SK-N-SH (cell line): ENCODE data around the gene CLMP.

Experiments used
- CHD2 ChIP-seq: fragments of 150-350 bp; IDR thresholded peaks from 2 replicates; pipeline ENCODE4 v1.6.1; 2018; ENCODE audit warnings: low read length; ENCODE audit not compliant: partially characterized antibody
- CTCF ChIP-seq: fragments of 200-600 bp; sonication (generic); IDR thresholded peaks from 2 replicates; pipeline ENCODE4 v1.6.1; 2017; ENCODE audit warnings: antibody characterized with exemption, mild to moderate bottlenecking, moderate library complexity
- EP300 ChIP-seq, 2 experiments: IDR thresholded peaks; 2 replicates each; pipeline versions ENCODE4 v1.4.0 to v1.6.1; 2012; ENCODE audit warnings: borderline replicate concordance in 1 of 2, low read depth in 1 of 2, low read length in 1 of 2
- EZH2phosphoT487 ChIP-seq: fragments of 200-600 bp; sonication (generic); IDR thresholded peaks from 2 replicates; pipeline ENCODE4 v1.6.1; 2017; ENCODE audit warnings: low read depth, mixed run types, mild to moderate bottlenecking, antibody characterized with exemption, moderate library complexity, borderline replicate concordance
- FOXM1 ChIP-seq: IDR thresholded peaks from 2 replicates; pipeline ENCODE4 v1.4.0; 2012; ENCODE audit warnings: low read depth, mild to moderate bottlenecking
- MXI1 ChIP-seq: IDR thresholded peaks from 2 replicates; pipeline ENCODE4 v1.6.1; 2012; ENCODE audit warnings: mild to moderate bottlenecking, low read depth, low read length, improper control_type of control experiment
- POLR2AphosphoS5 ChIP-seq: IDR thresholded peaks from 2 replicates; pipeline ENCODE4 v1.6.1; 2012; ENCODE audit warnings: low read depth, low read length
- RAD21 ChIP-seq: IDR thresholded peaks from 2 replicates; pipeline ENCODE4 v1.6.1; 2012; ENCODE audit warnings: mild to moderate bottlenecking, low read length
- SIN3A ChIP-seq: IDR thresholded peaks from 2 replicates; pipeline ENCODE4 v1.6.1; 2012; ENCODE audit warnings: low read depth, mild to moderate bottlenecking, low read length, moderate library complexity, borderline replicate concordance
- SMC3 ChIP-seq: IDR thresholded peaks from 2 replicates; pipeline ENCODE4 v1.6.1; 2012; ENCODE audit warnings: low read depth, low read length, improper control_type of control experiment
- TCF12 ChIP-seq: IDR thresholded peaks from 2 replicates; pipeline ENCODE4 v1.4.0; 2012
- TF ChIP-seq, protein P1 (sequence below): IDR thresholded peaks from 2 replicates; pipeline ENCODE4; 2012
- TF ChIP-seq, protein P2 (sequence below): IDR thresholded peaks from 2 replicates; pipeline ENCODE4 v1.4.0; 2012; ENCODE audit warnings: low read depth, borderline replicate concordance
- TF ChIP-seq, protein P3 (sequence below): fragments of 150-350 bp; IDR thresholded peaks from 2 replicates; pipeline ENCODE4 v1.6.1; 2017; ENCODE audit warnings: antibody characterized with exemption, low read length, low read depth, borderline replicate concordance

DNA sequence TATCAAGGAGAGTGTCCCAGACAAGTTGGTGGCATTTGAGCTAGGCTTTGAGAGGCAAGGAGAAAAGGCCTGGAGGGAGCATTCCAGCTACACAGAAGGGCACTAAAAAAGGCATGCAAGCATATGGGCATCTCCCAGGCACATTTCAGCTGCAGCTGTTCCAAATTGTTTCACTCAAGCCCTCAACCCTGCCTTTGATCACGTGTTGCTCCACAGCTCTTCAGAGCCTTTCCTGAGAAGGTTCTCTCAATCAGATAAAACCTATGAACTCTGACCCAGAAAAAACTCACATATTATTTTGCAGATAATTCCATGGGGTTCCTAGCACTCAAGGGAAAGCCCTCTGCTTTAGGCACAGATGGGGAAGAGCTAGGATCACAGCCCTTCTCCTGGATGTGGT lies 108.7 kb downstream of the CLMP start:
- TF ChIP-seq CTCF (no peak), POLR2AphosphoS5 (no peak), SIN3A (no peak), FOXM1 (no peak), EZH2phosphoT487 (no peak), SMC3 (no peak), TCF12 (no peak), MXI1 (no peak), RAD21 (no peak), EP300 (IDR thresholded peaks at IDR 0.05; ENCODE audit: borderline replicate concordance in 1 of 2, low read depth in 1 of 2, low read length in 1 of 2) (no peak), CHD2 (no peak)
- TF ChIP-seq, protein P1, sequence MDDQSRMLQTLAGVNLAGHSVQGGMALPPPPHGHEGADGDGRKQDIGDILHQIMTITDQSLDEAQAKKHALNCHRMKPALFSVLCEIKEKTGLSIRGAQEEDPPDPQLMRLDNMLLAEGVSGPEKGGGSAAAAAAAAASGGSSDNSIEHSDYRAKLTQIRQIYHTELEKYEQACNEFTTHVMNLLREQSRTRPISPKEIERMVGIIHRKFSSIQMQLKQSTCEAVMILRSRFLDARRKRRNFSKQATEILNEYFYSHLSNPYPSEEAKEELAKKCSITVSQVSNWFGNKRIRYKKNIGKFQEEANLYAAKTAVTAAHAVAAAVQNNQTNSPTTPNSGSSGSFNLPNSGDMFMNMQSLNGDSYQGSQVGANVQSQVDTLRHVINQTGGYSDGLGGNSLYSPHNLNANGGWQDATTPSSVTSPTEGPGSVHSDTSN: no peak
- TF ChIP-seq, protein P2, sequence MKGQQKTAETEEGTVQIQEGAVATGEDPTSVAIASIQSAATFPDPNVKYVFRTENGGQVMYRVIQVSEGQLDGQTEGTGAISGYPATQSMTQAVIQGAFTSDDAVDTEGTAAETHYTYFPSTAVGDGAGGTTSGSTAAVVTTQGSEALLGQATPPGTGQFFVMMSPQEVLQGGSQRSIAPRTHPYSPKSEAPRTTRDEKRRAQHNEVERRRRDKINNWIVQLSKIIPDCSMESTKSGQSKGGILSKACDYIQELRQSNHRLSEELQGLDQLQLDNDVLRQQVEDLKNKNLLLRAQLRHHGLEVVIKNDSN: no peak
- TF ChIP-seq, protein P3, sequence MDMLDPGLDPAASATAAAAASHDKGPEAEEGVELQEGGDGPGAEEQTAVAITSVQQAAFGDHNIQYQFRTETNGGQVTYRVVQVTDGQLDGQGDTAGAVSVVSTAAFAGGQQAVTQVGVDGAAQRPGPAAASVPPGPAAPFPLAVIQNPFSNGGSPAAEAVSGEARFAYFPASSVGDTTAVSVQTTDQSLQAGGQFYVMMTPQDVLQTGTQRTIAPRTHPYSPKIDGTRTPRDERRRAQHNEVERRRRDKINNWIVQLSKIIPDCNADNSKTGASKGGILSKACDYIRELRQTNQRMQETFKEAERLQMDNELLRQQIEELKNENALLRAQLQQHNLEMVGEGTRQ: no peak
